Endometrial microvascular endothelial cells (primary cell): ENCODE data around the gene PANK4. TPM values are rescaled to one million over a fixed set of nuclear protein-coding genes. Genes with fewer than 3 reads are reported as not detected.

Experiments used
- in situ Hi-C: cut with HindIII; loops from 2 replicates; pipeline ENCODE4 v1.10.0; 2017; ENCODE audit warnings: low sequenced_read_pairs, low pct_unique_long_range_greater_than_20kb; ENCODE audit errors: inconsistent ontology term
- total RNA-seq: library from RNA; depleted of rRNA; stranded (reverse); fragments of >200 nt; gene quantifications from one replicate; pipeline ENCODE4 v1.2.3, GENCODE V29; 2015; ENCODE audit errors: inconsistent ontology term

PANK4 gene
- total RNA-seq, 1 donor from 2014 or later, result 35.4 TPM

DNA sequence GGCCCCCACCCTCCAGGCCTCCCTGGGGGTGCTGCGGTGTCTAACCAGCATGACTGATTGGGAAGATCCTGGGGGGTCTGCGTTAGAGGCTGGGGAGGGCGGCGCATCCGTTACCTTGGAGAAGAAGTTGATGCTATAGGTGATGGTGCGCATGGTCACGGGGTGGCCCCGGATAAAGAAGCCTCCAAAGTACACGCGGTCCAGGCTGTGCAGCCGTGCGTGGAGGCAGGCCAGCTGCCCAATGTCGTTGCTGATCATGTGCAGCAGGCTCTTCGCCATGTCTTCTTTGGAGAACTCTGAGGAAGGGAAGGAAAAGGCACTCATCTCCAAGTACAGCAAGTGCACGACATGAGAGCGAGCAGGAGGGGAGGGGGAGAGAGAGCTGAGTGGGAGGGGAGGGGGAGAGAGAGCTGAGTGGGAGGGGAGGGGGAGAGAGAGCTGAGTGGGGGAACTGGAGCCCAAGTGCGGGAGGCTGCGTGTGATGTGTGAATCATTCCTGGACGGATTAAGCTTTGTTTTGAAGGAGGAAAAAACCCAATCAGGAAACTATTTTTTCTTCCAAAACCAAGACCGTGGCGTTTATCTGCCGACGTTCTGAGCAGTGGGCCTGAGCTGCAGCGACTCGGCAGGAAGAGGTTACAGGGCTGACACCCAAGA is 7.2 kb downstream of the PANK4 start:
- in situ Hi-C loops, result no loop called here

DNA sequence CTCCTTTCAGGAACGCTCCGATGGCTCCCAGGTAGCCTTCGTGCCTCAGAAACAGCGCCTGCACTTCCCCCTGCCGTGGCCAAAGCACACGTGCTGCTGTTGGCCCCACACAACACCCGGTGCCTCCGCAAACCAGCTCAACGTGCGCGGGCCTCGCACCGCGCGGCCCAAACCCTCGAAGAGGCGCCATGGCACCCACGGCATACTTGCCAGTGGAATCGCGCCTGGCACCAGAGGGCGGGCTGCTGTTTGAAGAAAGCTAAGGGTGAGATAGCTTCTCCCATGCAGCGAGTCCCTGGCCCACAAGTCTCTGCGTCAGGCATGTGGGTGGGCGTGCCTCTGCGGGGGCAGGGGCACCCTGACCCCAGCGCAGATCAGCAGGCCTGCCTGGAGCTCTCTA is 7.9 kb downstream of the PANK4 start:
- in situ Hi-C loops, result no loop called here

GRCh38 chr1:2517966-2518365 is 8.4 kb downstream of the PANK4 start:
- in situ Hi-C loops, result no loop called here

- in situ Hi-C loops, result no loop called here
These were observed 9.4 kb downstream of the PANK4 start for GRCh38 chr1:2516946-2517345.

DNA sequence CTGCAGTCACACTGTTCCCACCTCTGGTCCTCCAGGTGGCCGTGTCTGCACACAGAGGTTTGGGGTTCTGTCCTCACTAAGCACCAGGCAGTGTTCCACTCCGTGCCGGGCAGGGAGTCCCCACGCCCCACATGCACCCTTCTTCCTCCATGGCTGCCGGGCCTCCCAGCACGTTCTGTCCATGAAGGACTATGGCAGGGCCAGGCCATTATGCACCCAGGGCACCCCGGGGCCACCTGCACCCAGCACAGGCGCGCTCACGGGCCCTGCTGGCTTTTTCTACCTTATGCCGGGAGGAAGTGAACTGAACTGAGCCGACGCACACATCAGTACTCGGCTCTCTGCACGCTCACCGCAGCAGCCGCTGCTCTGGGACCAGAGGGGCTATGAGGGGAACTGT is 10.3 kb downstream of the PANK4 start:
- in situ Hi-C loops, result no loop called here

DNA sequence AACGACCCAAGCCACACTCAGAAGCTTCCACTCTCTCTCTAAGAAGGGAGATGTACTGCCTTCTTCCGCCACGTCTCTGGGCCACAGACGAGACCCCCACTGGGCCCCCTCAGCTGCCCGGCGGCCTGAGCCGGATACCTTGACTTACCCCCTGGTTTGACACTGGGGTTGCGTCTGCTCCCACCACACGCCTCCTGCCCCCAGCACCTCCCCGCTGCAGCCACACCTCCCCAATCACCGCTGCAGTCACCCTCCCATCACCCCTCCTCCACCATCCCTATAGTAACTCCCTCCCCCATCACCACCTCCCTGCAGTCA is 10.7 kb downstream of the PANK4 start:
- in situ Hi-C loops, result no loop called here

DNA sequence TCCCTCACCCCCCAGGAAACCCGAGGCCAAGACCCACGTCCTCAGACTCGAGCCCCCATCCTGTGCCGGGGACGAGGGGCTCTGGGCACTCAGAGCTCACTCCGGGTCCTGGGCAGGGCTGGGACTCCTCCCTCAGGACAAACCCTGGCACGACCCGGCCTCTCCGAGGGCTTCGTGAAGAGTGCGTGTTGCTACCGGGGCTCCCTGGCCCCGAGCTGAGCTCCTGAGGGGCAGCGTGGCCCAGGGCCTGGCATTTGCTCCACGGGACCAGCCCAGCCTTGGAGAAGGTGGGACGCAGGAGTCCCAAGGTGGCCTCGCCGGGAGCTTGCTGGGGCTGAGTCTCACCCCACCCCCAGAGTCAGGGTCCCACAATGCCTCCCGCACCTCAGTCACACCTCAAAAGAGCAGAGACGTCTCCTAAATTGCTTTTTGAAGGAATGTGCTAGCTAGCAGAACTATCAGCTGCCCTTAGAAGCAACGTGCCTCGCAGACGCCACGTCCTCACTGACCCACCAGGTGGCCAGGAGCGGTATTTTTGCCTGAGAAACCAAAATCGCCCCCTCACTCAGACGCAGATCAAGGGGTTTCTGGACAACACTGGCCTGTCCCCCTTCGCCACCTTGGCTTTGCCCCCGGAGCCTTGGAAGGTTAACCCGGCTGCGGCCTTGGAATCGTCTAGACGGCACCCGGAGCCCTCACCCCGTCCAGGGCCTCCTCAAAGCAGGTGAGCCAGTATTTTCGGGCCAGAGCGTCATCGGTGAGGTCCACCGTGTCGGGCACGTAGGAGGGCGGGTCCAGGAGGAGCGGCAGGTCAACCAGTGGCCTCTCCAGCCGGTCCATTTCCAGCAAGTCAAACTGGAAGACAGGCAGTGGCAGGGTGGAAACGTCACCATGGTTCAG is 11.3 kb downstream of the PANK4 start:
- in situ Hi-C loops, result no loop called here

DNA sequence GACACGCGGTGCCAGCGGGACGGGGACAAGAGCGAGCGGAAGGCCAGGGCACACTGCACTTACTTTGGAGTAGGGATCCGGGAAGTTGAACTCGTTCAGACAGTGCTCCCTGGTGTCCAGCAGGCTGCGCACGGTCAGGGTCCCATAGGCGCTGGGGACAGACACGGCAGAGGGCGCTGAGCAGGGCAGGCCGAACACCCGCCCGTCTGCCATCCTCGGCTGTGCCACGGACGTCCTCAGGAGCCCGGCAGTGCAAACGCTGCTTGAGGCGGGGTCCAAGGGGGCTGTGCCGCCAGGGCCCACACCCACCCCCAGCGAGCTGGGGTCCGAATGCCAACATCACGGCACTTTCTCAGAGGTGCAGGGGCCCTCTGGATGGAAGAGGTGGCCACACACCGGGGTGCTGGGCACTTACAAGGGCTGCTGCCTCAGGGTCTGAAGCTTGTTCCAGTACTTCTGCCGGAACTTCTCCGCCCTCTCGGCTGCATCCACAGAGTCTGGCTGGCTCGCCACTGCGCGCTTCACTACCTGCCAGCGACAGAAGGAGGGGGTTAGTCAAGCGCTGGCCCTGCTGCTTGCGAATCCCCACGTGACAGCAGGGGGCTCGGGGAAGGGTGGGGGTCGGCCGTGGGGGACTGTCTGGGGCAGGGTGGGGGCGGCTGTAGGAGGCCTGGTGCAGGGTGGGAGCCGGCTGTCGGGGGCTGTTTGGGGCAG is 12.3 kb downstream of the PANK4 start:
- in situ Hi-C loops, result no loop called here

DNA sequence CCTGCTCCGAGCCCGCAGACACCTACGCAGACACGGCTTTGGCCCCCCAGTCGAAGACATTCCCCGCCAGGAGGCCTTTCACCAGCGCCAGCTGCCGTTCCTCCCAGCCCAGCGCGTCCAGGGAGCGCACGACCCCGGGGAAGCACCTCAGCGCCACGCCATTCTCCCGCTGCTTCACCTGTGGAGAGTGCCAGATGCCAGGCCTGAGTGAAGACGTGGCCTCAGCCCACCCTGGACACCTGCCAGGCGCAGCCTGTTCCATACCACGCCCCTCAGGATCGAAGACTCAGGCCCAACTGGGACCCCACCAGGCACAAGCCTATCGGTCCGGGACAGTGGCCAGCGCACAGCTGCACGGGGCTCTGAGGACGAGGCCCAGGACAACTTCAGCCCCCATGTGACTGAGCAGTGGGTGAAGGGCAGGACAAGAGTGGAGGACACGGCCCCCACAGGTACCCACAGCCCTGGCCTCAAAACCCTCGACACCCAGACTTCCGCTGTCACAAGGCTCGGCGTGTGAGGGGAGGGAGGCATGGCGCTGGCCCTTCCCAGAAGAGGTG is 13.5 kb downstream of the PANK4 start:
- in situ Hi-C loops, result no loop called here

GRCh38 chr1:2510366-2511155 is 15.8 kb downstream of the PANK4 start:
- in situ Hi-C loops, result no loop called here

GRCh38 chr1:2509589-2509988 is 16.8 kb downstream of the PANK4 start:
- in situ Hi-C loops, result no loop called here

GRCh38 chr1:2508751-2509150 is 17.6 kb downstream of the PANK4 start:
- in situ Hi-C loops, result no loop called here

GRCh38 chr1:2508180-2508579 is 18.2 kb downstream of the PANK4 start:
- in situ Hi-C loops, result no loop called here

- in situ Hi-C loops, result no loop called here
These were observed 18.6 kb downstream of the PANK4 start for GRCh38 chr1:2507744-2508155.

- in situ Hi-C loops, result no loop called here
These were observed 19.4 kb downstream of the PANK4 start for GRCh38 chr1:2506901-2507565.

DNA sequence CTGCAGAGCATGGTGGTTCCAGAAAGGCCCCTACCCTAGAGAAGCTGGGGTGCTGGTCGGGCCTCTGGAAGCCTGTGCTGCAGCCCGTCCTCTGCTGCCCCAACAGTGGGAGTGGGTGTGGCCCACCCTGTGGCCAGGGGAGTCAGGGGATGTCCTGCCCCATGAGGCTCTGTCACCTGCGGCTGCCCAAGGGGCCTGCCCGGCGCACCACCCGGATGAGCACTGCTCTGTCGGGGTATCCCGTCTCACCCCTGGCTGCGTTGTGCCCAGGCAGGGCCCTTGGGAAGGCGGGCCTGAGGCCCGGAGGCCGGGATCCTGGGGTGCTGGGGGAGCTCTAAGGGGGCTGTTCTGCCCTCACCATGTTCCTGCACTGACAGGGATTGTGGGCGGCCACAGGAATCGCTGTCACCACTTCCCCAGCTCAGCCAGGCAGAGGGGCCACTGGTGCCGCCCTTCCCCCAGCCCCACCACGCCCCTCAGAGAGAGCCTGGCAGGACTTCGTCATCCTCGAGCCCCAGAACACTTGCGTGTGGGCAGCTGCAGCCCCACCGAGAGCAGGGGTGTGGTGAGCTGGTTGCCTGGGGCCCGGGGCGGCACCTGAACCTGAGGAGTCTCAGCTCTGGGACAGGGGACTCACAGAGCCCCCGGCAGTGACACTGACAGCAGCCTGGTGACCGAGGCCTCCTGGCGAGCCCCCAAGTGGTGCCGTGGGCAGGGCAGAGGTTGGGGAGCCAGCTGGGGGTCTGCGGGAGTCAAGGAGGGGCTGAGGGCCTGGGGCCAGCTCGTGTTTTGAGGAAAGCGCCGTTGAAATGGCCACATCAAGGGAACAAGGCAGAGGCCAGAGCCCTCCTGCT is 20.2 kb downstream of the PANK4 start:
- in situ Hi-C loops, result no loop called here

DNA sequence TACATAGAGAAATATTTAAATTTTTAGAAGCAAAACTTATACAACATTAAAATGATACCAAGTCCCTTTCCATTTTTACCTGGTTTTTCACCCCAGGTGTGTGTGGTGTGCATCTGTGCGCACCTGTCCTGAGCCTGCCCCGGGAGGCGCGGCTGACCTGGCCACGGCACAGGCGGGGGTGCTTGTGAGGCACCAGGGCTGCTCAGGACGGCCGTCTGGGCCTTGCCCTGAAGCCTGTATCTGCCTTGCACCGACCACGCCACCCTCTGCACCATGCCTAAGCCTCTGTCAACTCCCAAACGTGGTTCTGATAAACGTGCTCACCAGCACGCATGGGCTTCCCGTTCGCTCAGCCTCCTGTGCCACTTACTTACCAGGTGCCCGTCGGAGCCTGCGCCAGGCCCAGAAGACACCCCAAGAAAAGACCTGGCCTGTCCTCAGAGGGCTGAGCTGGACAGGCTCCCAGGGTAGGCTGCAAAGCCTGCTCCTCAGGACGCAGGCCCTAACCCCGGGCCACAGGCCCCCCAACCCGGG is 20.9 kb downstream of the PANK4 start:
- in situ Hi-C loops, result no loop called here
